ENCODE measurements around the gene CACNA2D2. TPM values are rescaled to one million over a fixed set of nuclear protein-coding genes. Genes with fewer than 3 reads are reported as not detected.

The CACNA2D2 gene
- total and polyA plus RNA-seq, 2 of the 13 experiments (the other 11 are each of a cell fraction or from before 2014, with no cell fraction given): not detected

- TF ChIP-seq ZEB1 (IDR thresholded peaks at IDR 0.05; ENCODE audit: insufficient replicate concordance, low read depth): no peak
- no peak for TF ChIP-seq IRX3 (CRISPR knock-in tag; IDR thresholded peaks at IDR 0.05; ENCODE audit: borderline replicate concordance, low read depth)
- no peak for TF ChIP-seq ZNF260 (CRISPR knock-in tag; IDR thresholded peaks at IDR 0.05; ENCODE audit: borderline replicate concordance, low read depth)
- no peak for TF ChIP-seq ZNF24 (IDR thresholded peaks at IDR 0.05)
- TF ChIP-seq ZBTB40 (IDR thresholded peaks at IDR 0.05): no peak
- no peak for TF ChIP-seq ZBTB40 (CRISPR knock-in tag; IDR thresholded peaks at IDR 0.05)
- TF ChIP-seq FOXO1 (CRISPR knock-in tag; IDR thresholded peaks at IDR 0.05): no peak
- TF ChIP-seq ZNF562 (CRISPR knock-in tag; IDR thresholded peaks at IDR 0.05; ENCODE audit: borderline replicate concordance): no peak
- no peak; the same call in 1 of the 2 replicates for TF ChIP-seq NRL (CRISPR knock-in tag; IDR thresholded peaks at IDR 0.05; ENCODE audit: borderline replicate concordance)
- TF ChIP-seq HMG20B (CRISPR knock-in tag; conservative IDR thresholded peaks at IDR 0.05): no peak
- no peak for TF ChIP-seq ZNF841 (CRISPR knock-in tag; IDR thresholded peaks at IDR 0.05; ENCODE audit: borderline replicate concordance)
- TF ChIP-seq RXRB (CRISPR knock-in tag; IDR thresholded peaks at IDR 0.05; ENCODE audit: borderline replicate concordance): no peak
- no peak for TF ChIP-seq HNRNPH1 (optimal IDR thresholded peaks at IDR 0.05; ENCODE audit: low read depth, low read length)
- no peak for TF ChIP-seq MZF1 (CRISPR knock-in tag; IDR thresholded peaks at IDR 0.05; ENCODE audit: borderline replicate concordance)
- no peak for TF ChIP-seq NR2F1 (CRISPR knock-in tag; IDR thresholded peaks at IDR 0.05)
- 0 out of 2 replicates have a peak, but pooled peaks have one; percentile 42 for TF ChIP-seq ZNF747 (CRISPR knock-in tag; IDR thresholded peaks at IDR 0.05; ENCODE audit: borderline replicate concordance)
- TF ChIP-seq SPEN (CRISPR knock-in tag; IDR thresholded peaks at IDR 0.05; ENCODE audit: low read depth): no peak; the same call in 1 of the 2 replicates
- no peak for TF ChIP-seq FOXK2 (IDR thresholded peaks at IDR 0.05)
- 0 out of 2 replicates have a peak, but pooled peaks have one; percentile 1 for TF ChIP-seq GABPB1 (CRISPR knock-in tag; IDR thresholded peaks at IDR 0.05)
- no peak for TF ChIP-seq ZFP36L2 (CRISPR knock-in tag; IDR thresholded peaks at IDR 0.05)
- no peak for TF ChIP-seq ZNF30 (CRISPR knock-in tag; IDR thresholded peaks at IDR 0.05)
- TF ChIP-seq ZNF510 (CRISPR knock-in tag; IDR thresholded peaks at IDR 0.05; ENCODE audit: low read depth): no peak
- TF ChIP-seq ZNF44 (CRISPR knock-in tag; IDR thresholded peaks at IDR 0.05): no peak
- TF ChIP-seq ZNF75D (CRISPR knock-in tag; IDR thresholded peaks at IDR 0.05; ENCODE audit: borderline replicate concordance): no peak
Observed at GRCh38 chr3:50322115-50322385, 181.4 kb downstream of the CACNA2D2 start (continued).

Data from HepG2 (cell line).